Liver (tissue), 9 donors: ENCODE measurements around the gene DIS3. TPM values are rescaled to one million over a fixed set of nuclear protein-coding genes. Genes with fewer than 3 reads are reported as not detected.

Experiments
- DNase-seq: peaks from one replicate; pipeline ENCODE4 v3.0.0-alpha.2; 2017; ENCODE audit warnings: low spot score
- H3K27ac ChIP-seq, 2 donors: one replicate each; pipeline ENCODE4 v1.7.0; 2013; ENCODE audit warnings: inconsistent platforms in 2 of 2, low read length in 2 of 2, control low read depth in 1 of 2, low read depth in 1 of 2, mild to moderate bottlenecking in 1 of 2
- H3K27me3 ChIP-seq, 4 donors: one replicate each; pipeline versions ENCODE4 v1.6.1 to v1.7.0; 2013; ENCODE audit warnings: low read length in 3 of 4, inconsistent platforms in 1 of 4, mild to moderate bottlenecking in 1 of 4, moderate library complexity in 1 of 4; ENCODE audit not compliant: control insufficient read depth in 4 of 4, insufficient read depth in 4 of 4
- H3K36me3 ChIP-seq, 4 donors: one replicate each; pipeline versions ENCODE4 v1.6.1 to v1.7.0; 2013; ENCODE audit warnings: low read length in 3 of 4, mild to moderate bottlenecking in 3 of 4, low read depth in 1 of 4, moderate library complexity in 1 of 4; ENCODE audit not compliant: control insufficient read depth in 4 of 4, insufficient read depth in 3 of 4
- H3K4me1 ChIP-seq, 4 donors: one replicate each; pipeline versions ENCODE4 v1.6.1 to v1.7.0; 2013; ENCODE audit warnings: low read length in 3 of 4, mild to moderate bottlenecking in 3 of 4, moderate library complexity in 1 of 4; ENCODE audit not compliant: control insufficient read depth in 4 of 4, insufficient read depth in 4 of 4
- H3K4me3 ChIP-seq, 3 donors: one replicate each; pipeline versions ENCODE4 v1.6.1 to v1.7.0; 2013; ENCODE audit warnings: low read length in 3 of 3, control low read depth in 1 of 3, low read depth in 1 of 3, mild to moderate bottlenecking in 1 of 3
- H3K9ac ChIP-seq, 2 donors: one replicate each; pipeline ENCODE4 v1.7.0; 2013; ENCODE audit warnings: low read length in 2 of 2, mild to moderate bottlenecking in 2 of 2, moderate library complexity in 2 of 2, control low read depth in 1 of 2, low read depth in 1 of 2
- H3K9me3 ChIP-seq, 4 donors: one replicate each; pipeline versions ENCODE4 v1.6.1 to v1.7.0; 2013; ENCODE audit warnings: low read length in 3 of 4; ENCODE audit not compliant: control insufficient read depth in 4 of 4
- ATF3 ChIP-seq: IDR thresholded peaks from 2 replicates; pipeline ENCODE4 v1.6.1; 2016; ENCODE audit warnings: antibody characterized with exemption
- EGR1 ChIP-seq, 2 donors: IDR thresholded peaks; 2 replicates each; pipeline ENCODE4 v1.6.1; 2016 to 2018; ENCODE audit warnings: antibody characterized with exemption in 2 of 2, low read depth in 2 of 2
- FOXA2 ChIP-seq: IDR thresholded peaks from 2 replicates; pipeline ENCODE4 v1.6.1; 2016; ENCODE audit warnings: antibody characterized with exemption
- GABPA ChIP-seq, 2 donors: IDR thresholded peaks in 1 of 2; conservative IDR thresholded peaks in 1 of 2; 2 replicates each; pipeline ENCODE4 v1.6.1; 2016; ENCODE audit warnings: antibody characterized with exemption in 2 of 2, mild to moderate bottlenecking in 1 of 2, moderate library complexity in 1 of 2
- HNF4A ChIP-seq, 2 donors: conservative IDR thresholded peaks; 2 replicates each; pipeline ENCODE4 v1.6.1; 2016; ENCODE audit warnings: antibody characterized with exemption in 2 of 2, mild to moderate bottlenecking in 2 of 2
- HNF4G ChIP-seq: IDR thresholded peaks from 2 replicates; pipeline ENCODE4 v1.6.1; 2016; ENCODE audit warnings: antibody characterized with exemption
- JUND ChIP-seq, 2 donors: IDR thresholded peaks; 2 replicates each; pipeline ENCODE4 v1.6.1; 2016; ENCODE audit warnings: antibody characterized with exemption in 2 of 2
- MAX ChIP-seq: IDR thresholded peaks from 2 replicates; pipeline ENCODE4 v1.6.1; 2016; ENCODE audit warnings: antibody characterized with exemption
- RAD21 ChIP-seq, 2 donors: IDR thresholded peaks; 2 replicates each; pipeline ENCODE4 v1.6.1; 2016; ENCODE audit warnings: antibody characterized with exemption in 2 of 2, mild to moderate bottlenecking in 2 of 2
- REST ChIP-seq: IDR thresholded peaks from 2 replicates; pipeline ENCODE4 v1.6.1; 2016; ENCODE audit warnings: antibody characterized with exemption, mild to moderate bottlenecking
- RXRA ChIP-seq, 2 donors: IDR thresholded peaks; 2 replicates each; pipeline ENCODE4 v1.6.1; 2017 to 2018; ENCODE audit warnings: antibody characterized with exemption in 2 of 2, mild to moderate bottlenecking in 1 of 2
- SP1 ChIP-seq: IDR thresholded peaks from 2 replicates; pipeline ENCODE4 v1.6.1; 2018; ENCODE audit warnings: antibody characterized with exemption, mild to moderate bottlenecking
- TAF1 ChIP-seq: conservative IDR thresholded peaks from 2 replicates; pipeline ENCODE4 v1.6.1; 2016; ENCODE audit warnings: antibody characterized with exemption, mild to moderate bottlenecking
- YY1 ChIP-seq: IDR thresholded peaks from 2 replicates; pipeline ENCODE4 v1.6.1; 2016; ENCODE audit warnings: antibody characterized with exemption, mild to moderate bottlenecking
- WGBS: extraction: QIAGEN DNeasy Blood & Tissue Kit; methylation state at CpG from one replicate; pipeline ENCODE4 v1.1.7; 2013; 5-methylcytosine and 5-hydroxymethylcytosine counted together
- polyA plus RNA-seq, 2 donors: library from polyadenylated mRNA; stranded (reverse) in 1 of 2; unstranded in 1 of 2; fragments of 200-250 nt in 1 of 2; fragments of >200 nt in 1 of 2; fragmentation: Nextera tagmentation in 1 of 2; extraction: Ambion mirVana in 1 of 2; gene quantifications; one replicate each; pipeline versions ENCODE4 v1.2.1 to v1.2.3, GENCODE V29; 2013 to 2015
- total RNA-seq, 2 donors: library from RNA; depleted of rRNA; stranded (reverse); fragments of >200 nt; gene quantifications; one replicate each; pipeline ENCODE4 v1.2.3, GENCODE V29; 2014
- TF ChIP-seq, protein P1 (sequence below): fragments of 150-350 bp; IDR thresholded peaks from 2 replicates; pipeline ENCODE4 v1.5.1; 2017; ENCODE audit warnings: improper control_type of control experiment, low read depth, low read length; ENCODE audit not compliant: missing input control
- donor health status: healthy.
- donor health status: healthy.
- donor health status: healthy.
- donor health status: healthy.
- donor health status: healthy.

The DIS3 gene
- total and polyA plus RNA-seq, 4 donors = 8.0 to 17.4 (median 11.5) TPM

DNA sequence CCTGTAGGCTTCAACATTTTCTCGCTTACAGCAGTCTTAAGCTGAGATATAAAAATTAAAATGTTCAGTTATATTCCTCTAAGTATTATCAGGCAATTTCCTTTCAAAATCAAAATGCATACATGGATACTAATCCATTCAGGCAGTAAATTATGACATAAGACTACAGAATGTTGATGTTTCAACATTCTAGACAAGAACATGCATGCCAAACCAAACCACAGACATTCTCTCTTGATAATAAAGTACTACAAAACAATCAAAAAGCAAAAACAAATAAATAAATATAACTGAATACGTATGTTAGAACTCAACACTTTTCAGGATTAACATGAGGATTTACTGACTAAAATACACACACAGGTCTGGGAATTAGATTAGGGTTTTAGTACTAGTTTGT lies 7.7 kb downstream of the DIS3 start:
- DNase-seq = no peak

DNA sequence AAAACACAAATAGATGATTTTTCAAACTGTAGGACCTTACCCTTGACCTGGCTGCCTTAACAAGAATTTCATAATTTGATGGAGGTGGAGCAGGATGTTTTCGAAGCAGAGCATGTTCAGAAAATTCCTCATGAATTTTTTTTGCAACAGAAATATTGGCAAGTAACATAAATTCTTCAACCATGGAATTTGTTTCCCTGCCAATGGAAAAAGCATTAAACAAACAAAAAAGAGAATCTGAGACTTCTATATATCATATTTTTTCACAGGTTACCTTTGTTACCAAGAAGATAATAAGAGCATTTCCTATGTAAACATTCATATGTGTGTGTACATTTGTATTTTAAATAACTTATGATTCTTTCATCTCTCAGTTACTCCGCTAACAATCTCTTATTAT lies 18.3 kb downstream of the DIS3 start:
- Histone ChIP-seq H3K9ac (no peak overlapping the region), H3K4me1 (no peaks in the 10 kb centered on the region), H3K27me3 (no peaks in the 10 kb centered on the region), H3K9me3 (no peaks in the 10 kb centered on the region), H3K36me3 (peaks cover 8 to 98% (median 88%) of the 10 kb centered on the region in 4 donors), H3K27ac (no peak overlapping the region), H3K4me3 (no peak overlapping the region)
- no peak for DNase-seq
- TF ChIP-seq HNF4A (conservative IDR thresholded peaks at IDR 0.05) (no peak), JUND (IDR thresholded peaks at IDR 0.05) (no peak), RXRA (IDR thresholded peaks at IDR 0.05) (no peak), SP1 (no peak), EGR1 (IDR thresholded peaks at IDR 0.05; ENCODE audit: low read depth in 2 of 2) (no peak), MAX (no peak)
- 88% methylated on average over 2 of the region's 2 CpGs for WGBS

More for the DNA sequence above, 7.7 kb downstream of the DIS3 start:
- Histone ChIP-seq H3K9me3 (no peaks in the 10 kb centered on the region), H3K9ac (no peak overlapping the region), H3K27me3 (no peaks in the 10 kb centered on the region), H3K4me1 (peaks cover 0 to under 1% (median under 1%) of the 10 kb centered on the region in 4 donors), H3K27ac (no peak overlapping the region), H3K4me3 (no peak overlapping the region), H3K36me3 (peaks cover 7 to 88% (median 79%) of the 10 kb centered on the region in 4 donors)
- TF ChIP-seq ATF3 (no peak), MAX (no peak), REST (no peak), FOXA2 (no peak), RAD21 (IDR thresholded peaks at IDR 0.05) (no peak), TAF1 (no peak), HNF4G (no peak), YY1 (no peak), SP1 (no peak), JUND (IDR thresholded peaks at IDR 0.05) (no peak), GABPA (IDR thresholded peaks at IDR 0.05 in 1 of 2, conservative IDR thresholded peaks at IDR 0.05 in 1 of 2) (no peak), HNF4A (conservative IDR thresholded peaks at IDR 0.05) (no peak), EGR1 (IDR thresholded peaks at IDR 0.05; ENCODE audit: low read depth in 2 of 2) (no peak), RXRA (IDR thresholded peaks at IDR 0.05) (no peak)
- TF ChIP-seq, protein P1, sequence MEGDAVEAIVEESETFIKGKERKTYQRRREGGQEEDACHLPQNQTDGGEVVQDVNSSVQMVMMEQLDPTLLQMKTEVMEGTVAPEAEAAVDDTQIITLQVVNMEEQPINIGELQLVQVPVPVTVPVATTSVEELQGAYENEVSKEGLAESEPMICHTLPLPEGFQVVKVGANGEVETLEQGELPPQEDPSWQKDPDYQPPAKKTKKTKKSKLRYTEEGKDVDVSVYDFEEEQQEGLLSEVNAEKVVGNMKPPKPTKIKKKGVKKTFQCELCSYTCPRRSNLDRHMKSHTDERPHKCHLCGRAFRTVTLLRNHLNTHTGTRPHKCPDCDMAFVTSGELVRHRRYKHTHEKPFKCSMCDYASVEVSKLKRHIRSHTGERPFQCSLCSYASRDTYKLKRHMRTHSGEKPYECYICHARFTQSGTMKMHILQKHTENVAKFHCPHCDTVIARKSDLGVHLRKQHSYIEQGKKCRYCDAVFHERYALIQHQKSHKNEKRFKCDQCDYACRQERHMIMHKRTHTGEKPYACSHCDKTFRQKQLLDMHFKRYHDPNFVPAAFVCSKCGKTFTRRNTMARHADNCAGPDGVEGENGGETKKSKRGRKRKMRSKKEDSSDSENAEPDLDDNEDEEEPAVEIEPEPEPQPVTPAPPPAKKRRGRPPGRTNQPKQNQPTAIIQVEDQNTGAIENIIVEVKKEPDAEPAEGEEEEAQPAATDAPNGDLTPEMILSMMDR = no peak
- 89% methylated on average over 2 of the region's 2 CpGs for WGBS
